ENCODE measurements around the gene GUCA2B. TPM values are rescaled to one million over a fixed set of nuclear protein-coding genes. Genes with fewer than 3 reads are reported as not detected.
A peak's percentile ranks its signal among the peaks of the same experiment; 100 is the strongest.

Gene GUCA2B
- total RNA-seq, 2 donors from 2014 or later = not detected

DNA sequence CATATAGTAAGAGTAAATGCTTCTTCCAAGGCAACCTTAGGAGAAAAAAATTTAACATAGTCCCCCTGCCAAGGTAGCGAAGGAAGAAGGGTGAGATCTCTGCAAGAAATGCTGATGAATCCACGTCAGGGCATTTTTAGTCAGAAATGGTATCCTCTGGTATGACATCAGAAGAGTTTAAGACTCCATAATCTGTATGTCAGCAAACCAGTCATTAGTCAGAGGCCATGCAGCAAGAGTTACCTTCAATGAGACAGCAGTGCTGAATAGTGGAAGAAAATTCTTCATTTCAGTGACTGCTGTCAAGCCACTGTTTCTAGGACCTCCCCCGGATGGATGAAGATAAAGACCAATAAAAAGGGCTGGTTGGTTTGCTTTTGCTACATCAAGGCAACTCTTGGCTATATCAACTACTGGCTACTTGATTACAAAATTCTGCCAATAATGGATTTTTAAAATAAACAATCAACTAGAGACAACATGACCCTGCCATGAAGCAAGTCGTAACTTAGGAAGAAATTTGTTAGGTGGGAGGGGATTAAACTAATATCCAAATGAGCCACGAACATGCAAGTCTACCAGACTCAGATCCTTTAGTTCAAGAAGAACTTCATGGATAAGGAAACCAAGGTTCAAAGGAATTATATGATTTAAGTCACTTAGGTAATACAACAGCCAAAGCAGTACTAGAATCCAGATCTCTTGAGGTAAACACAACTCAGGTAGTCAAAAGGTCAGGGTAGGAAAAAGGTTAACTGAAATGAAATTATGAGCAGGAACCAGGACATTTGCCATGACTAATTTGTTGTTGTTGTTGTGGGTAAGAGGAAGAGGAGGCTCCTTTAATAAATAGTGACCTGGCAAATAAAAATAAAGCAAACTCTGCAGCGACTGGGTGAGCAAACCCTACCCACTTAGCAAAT is 37.0 kb downstream of the GUCA2B start:
- DNase-seq = no peak
- H3K4me3 Mint-ChIP-seq = no peak overlapping the region
- peak overlapping the region; percentile 47 for H3K27ac Mint-ChIP-seq
- H3K27me3 Mint-ChIP-seq (ENCODE audit: low read depth) = no peaks in the 10 kb centered on the region
- ATAC-seq (replicated peaks in 1 of 2) = peak in 1 of 2 donors; percentile 33
- peaks cover 9% of the 10 kb centered on the region for H3K4me1 Mint-ChIP-seq (ENCODE audit: low read depth)
- H3K9me3 Mint-ChIP-seq = no peaks in the 10 kb centered on the region
- peaks cover 6 to 12% of the 10 kb centered on the region in 2 donors for H3K36me3 Mint-ChIP-seq (ENCODE audit: insufficient read depth in 2 of 2)

DNA sequence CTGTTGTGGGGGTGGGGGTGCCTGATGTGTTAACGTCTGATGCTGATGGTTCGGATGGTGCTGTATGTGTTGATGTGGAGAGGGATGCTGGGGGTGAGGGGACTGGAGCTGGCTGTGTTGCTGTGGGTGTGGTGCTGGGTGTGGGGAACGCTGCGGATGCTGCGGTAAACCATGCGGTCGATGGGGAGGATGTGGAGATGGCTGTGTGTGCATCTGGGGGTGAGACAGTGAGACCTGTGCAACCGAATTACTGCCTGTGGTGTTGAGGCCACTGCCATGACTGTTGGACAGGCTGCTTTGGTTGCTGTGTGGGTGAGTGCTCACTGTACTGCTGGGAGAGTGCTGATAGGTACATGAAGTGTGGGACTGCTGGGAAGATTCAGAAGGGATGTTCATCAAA is 38.1 kb downstream of the GUCA2B start:
- ATAC-seq (replicated peaks in 1 of 2) (no peak), DNase-seq (no peak)
- no peaks in the 10 kb centered on the region for H3K9me3 Mint-ChIP-seq
- no peaks in the 10 kb centered on the region for H3K27me3 Mint-ChIP-seq (ENCODE audit: low read depth)
- peaks cover 6 to 12% of the 10 kb centered on the region in 2 donors for H3K36me3 Mint-ChIP-seq (ENCODE audit: insufficient read depth in 2 of 2)
- H3K4me3 Mint-ChIP-seq = no peak overlapping the region
- peaks cover 3% of the 10 kb centered on the region for H3K4me1 Mint-ChIP-seq (ENCODE audit: low read depth)
- no peak overlapping the region for H3K27ac Mint-ChIP-seq

DNA sequence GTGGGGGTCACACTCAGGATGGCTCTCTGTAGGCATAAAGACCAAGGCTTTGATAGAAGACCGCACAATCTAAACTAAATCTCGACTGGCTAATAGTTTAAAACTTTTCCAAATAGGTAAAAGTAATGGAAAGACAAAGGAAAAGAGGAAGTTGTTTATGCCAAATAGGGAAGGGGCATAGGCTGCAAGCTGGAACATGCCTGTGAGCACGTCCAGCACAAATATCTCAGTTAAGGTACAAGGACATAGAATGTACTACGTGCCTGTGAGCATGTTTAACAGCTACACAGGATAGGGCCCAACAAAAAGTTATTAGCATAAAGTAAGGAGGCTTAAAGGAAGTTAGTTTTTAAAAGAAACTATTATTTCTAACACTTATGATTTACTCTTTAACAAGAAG is 38.9 kb downstream of the GUCA2B start:
- no peaks in the 10 kb centered on the region for H3K9me3 Mint-ChIP-seq
- no peaks in the 10 kb centered on the region for H3K27me3 Mint-ChIP-seq (ENCODE audit: low read depth)
- peaks cover 6 to 12% of the 10 kb centered on the region in 2 donors for H3K36me3 Mint-ChIP-seq (ENCODE audit: insufficient read depth in 2 of 2)
- H3K4me3 Mint-ChIP-seq = no peak overlapping the region
- H3K4me1 Mint-ChIP-seq (ENCODE audit: low read depth) = no peaks in the 10 kb centered on the region
- ATAC-seq (replicated peaks in 1 of 2) (no peak), DNase-seq (no peak)
- no peak overlapping the region for H3K27ac Mint-ChIP-seq

DNA sequence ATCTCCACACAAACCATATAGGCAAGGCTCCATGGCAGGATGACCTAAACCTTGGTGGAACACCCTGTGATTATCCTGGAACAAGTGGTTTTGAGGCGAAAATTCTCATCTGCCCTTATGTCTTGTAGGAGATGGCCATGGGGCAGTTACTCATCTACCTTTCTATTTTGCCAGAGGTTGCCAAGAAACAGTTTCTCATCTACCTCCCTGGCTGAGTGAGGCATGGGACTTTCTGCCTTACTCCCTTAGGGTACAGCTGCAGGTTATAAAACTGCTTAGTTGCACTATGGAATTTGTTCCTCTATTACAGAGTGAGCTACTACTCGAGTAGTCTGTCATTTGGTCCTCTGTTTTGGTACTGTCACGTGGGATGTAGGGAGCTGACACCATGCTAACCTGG is 42.6 kb downstream of the GUCA2B start:
- H3K9me3 Mint-ChIP-seq = no peaks in the 10 kb centered on the region
- no peak overlapping the region for H3K4me3 Mint-ChIP-seq
- ATAC-seq (replicated peaks in 1 of 2) = no peak
- no peaks in the 10 kb centered on the region for H3K4me1 Mint-ChIP-seq (ENCODE audit: low read depth)
- peaks cover 4 to 10% of the 10 kb centered on the region in 2 donors for H3K36me3 Mint-ChIP-seq (ENCODE audit: insufficient read depth in 2 of 2)
- no peak overlapping the region for H3K27ac Mint-ChIP-seq
- no peaks in the 10 kb centered on the region for H3K27me3 Mint-ChIP-seq (ENCODE audit: low read depth)
- no peak for DNase-seq

DNA sequence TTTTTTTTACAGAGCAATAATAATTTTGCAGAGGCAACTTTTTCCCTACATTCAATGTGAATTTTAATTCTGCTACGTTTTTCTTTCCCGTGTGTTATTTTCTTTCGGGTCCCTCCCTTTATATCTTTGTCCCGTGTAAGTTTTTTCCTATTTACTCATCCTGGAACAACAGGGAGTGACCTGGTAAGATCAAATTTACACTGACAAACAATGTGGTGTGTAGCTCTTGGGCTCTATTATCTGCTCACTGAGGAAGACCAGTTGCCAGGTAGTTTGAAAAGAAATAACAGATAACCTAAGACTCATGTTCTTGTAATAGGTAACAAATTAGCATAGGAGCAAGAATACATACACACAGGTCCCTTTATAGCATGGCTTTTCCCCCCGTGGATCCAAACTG is 45.0 kb downstream of the GUCA2B start:
- peaks cover 0 to 5% of the 10 kb centered on the region in 2 donors for H3K9me3 Mint-ChIP-seq
- H3K4me1 Mint-ChIP-seq (ENCODE audit: low read depth) = no peaks in the 10 kb centered on the region
- H3K27ac Mint-ChIP-seq = peak overlapping the region; percentile 51
- ATAC-seq (replicated peaks in 1 of 2) (no peak), DNase-seq (no peak)
- H3K36me3 Mint-ChIP-seq (ENCODE audit: insufficient read depth in 2 of 2) = peaks cover 6 to 12% of the 10 kb centered on the region in 2 donors
- no peak overlapping the region for H3K4me3 Mint-ChIP-seq
- no peaks in the 10 kb centered on the region for H3K27me3 Mint-ChIP-seq (ENCODE audit: low read depth)

DNA sequence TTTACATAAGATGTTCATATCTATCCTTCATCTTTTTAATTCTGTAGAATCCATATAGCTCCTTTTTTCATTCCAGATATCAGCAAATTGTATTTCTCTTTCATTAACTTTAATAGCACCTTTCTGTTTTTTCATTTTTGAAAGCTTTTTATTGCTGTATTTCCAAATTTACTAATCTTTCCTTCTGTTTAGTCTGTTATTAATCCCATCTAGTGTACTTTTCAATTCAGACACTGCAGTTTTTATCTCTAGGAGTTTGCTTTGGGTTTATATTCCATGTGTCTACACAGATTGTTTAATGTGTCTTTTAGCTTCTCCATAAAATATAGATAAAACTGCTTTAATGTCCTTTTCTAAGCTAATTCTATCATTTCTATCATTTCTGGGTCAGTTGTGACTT is 48.8 kb downstream of the GUCA2B start:
- Mint-ChIP-seq H3K27me3 (ENCODE audit: low read depth) (no peaks in the 10 kb centered on the region), H3K9me3 (peaks cover 3 to 7% of the 10 kb centered on the region in 2 donors), H3K4me1 (ENCODE audit: low read depth) (peaks cover 3% of the 10 kb centered on the region), H3K36me3 (ENCODE audit: insufficient read depth in 2 of 2) (peaks cover 21 to 25% of the 10 kb centered on the region in 2 donors), H3K4me3 (no peak overlapping the region), H3K27ac (no peak overlapping the region)
- DNase-seq = no peak
- ATAC-seq (replicated peaks in 1 of 2) = no peak

Other genes starting within 250 kb of the GUCA2B start
- 10 to 100 TPM; 22.8 to 29.2 TPM for gene HIVEP3, start 234.5 kb upstream of the GUCA2B start, total RNA-seq
- not detected for gene GUCA2A, start 11.3 kb downstream of the GUCA2B start, total RNA-seq
- gene FOXJ3, start 181.8 kb downstream of the GUCA2B start, total RNA-seq = 10 to 100 TPM; 44.5 to 47.5 TPM
- gene RIMKLA, start 227.4 kb downstream of the GUCA2B start, total RNA-seq = 1 to 10 TPM in 1 of 2 donors, under 1 TPM in 1; 0.79 to 1.9 TPM

Data from activated T-cell treated with anti-CD3 and anti-CD28 coated beads, Interleukin-2, amount 50 U/mL, for 72 hours (primary cell).